Fibroblast of skin of right quadriceps (primary cell): ENCODE measurements around the gene PIK3AP1.

ENCODE experiments used
- DNase-seq: peaks from one replicate; pipeline ENCODE4 v3.0.0-alpha.2; 2013

PIK3AP1 gene

DNA sequence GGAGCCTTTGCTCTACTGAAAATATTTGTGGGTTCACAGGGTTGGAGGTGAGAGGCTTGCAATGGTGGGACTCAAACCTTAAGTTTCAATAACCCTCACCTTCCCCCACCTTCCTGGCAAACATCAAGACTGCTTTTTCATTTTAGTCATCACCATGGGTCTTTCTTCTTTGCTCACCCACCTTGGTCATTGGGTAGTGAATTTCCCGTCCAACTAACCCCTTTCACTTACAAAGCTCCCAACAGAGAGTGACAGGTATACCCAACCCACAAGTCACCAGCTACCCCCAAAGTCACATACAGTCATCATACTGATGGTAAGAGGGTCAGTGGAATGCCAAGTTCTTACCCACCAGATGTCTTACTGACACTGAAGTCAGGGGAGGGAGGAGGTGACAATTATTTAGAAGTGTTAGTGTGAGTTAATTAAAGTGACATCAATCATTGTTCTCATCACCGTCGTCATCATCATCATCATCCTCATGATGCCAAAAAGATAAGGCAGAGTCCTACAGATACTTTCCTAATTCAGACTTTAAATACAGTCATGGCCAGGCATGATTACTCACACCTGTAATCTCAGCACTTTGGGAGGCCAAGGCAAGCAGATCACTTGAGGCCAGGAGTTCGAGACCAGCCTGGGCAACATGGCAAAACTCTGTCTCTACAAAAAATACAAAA, 49.0 kb downstream of the PIK3AP1 start:
- no peak for DNase-seq

DNA sequence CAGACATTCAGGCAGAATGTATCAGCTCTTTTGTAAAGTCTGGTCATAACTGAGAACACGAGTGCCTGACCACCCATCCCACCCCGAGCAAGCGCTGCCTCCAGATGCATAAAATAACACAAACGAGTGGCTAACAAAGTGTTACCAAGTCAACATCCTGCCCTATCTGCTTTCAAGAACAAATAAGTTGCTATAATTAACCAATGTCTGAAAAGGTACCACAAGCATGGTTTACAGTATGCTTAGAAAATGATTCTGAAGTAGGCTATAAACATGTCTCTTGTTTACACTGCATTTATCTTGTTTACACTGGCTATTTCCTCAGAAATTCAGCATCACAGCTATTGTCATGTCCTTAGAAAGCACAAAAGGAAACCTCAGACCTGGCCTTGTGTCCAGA, 49.5 kb downstream of the PIK3AP1 start:
- DNase-seq: no peak

DNA sequence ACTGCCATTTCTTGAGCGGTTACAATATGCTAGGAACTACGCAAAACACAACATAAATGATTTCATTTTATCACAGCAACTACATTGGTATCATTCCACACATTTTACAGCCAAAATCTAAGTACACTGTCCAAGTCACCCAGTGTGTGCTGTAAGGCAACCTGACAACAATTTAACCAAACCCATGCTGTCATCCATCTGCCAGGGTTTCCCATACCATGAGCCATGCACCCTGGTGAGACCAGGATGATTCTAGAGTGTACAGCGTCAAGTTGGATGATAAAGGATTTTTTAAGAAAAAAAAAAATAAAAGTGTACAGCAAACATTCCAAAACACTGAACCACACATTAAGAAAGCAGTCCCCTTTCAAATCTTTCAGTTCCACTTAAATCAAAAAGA, 52.9 kb downstream of the PIK3AP1 start:
- DNase-seq: peak; percentile 4

DNA sequence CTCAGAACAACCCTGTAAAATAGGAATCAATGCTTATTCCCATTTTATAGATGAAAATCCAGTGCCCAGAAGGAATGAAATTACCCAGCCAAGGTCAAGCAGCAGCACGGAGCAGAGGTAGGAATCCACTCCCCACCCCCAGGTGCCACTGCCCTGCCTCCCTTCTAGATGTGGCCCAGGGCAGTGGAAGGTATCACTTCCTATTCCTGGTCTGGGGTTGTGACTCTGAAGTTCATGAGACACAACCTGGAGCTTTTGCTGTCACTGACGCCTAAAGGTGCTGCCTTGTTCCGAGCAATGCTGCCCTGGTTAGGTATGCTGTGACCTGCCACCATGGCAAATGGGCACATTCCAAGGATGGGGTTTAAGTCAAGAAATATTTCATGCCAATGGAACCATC, 53.6 kb downstream of the PIK3AP1 start:
- DNase-seq: no peak

GRCh38 chr10:96665306-96665705, 55.0 kb downstream of the PIK3AP1 start:
- peak; percentile 29 for DNase-seq

DNA sequence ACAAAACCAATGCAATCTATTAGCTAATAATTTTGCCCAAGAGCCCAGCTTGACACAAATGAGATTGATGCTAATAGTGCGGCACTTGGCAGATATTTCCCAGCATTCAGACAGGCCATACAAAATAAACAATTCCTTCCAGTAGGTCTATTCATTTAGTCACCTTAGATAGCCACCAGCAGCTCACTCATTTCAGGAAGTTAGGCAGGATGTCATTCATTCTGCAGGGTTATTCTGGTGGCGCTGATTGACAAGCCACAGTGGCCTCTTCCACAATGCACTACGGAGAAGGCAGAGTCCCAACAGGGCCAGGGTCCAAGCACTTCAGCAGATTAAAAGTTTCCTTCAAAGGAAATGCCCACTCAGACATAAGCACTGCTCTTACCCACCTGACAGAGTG, 55.8 kb downstream of the PIK3AP1 start:
- no peak for DNase-seq

- DNase-seq: no peak
Measured at GRCh38 chr10:96663797-96664196, 56.5 kb downstream of the PIK3AP1 start.

DNA sequence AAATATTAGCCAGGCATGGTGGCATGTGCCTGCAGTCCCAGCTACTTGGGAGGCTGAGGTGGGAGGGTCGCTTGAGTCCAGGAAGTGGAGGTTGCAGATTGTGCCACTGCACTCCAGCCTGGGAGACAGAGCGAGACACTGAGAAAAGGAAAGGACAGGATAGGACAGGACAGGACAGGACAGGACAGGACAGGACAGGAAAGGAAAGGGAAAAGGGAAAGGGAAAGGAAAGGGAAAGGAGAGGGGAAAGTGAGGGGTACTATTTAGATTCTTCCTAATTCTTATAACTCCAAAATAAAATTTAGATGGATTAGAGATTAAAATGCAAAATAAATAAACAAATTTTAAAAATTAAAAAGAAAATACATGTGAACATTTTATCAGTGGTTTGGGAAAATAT, 58.7 kb downstream of the PIK3AP1 start:
- no peak for DNase-seq

GRCh38 chr10:96660297-96660696, 60.0 kb downstream of the PIK3AP1 start:
- no peak for DNase-seq

- no peak for DNase-seq
Measured at GRCh38 chr10:96658844-96659243, 61.5 kb downstream of the PIK3AP1 start.

- no peak for DNase-seq
Measured at GRCh38 chr10:96657385-96657784, 62.9 kb downstream of the PIK3AP1 start.

DNA sequence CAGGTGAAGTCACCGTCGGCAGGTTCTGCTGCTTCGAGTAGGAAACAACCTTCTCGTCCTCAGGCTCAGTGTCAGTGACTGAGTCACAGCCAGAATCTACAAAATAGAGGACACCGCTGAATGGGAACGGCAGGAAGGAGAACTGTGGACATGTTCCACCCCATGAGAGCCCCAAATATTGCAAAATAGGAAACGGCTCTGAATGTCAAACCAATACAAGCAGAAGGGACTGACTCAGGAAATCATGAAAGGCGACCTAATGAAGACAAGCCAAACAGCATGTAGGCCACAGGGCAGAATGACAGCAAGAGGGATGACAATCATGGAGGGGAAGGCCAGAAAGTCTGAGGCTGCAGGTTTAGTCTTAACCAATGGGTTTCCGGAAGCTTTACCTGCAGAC, 63.5 kb downstream of the PIK3AP1 start:
- no peak for DNase-seq

GRCh38 chr10:96656198-96656577, 64.1 kb downstream of the PIK3AP1 start:
- DNase-seq: no peak

DNA sequence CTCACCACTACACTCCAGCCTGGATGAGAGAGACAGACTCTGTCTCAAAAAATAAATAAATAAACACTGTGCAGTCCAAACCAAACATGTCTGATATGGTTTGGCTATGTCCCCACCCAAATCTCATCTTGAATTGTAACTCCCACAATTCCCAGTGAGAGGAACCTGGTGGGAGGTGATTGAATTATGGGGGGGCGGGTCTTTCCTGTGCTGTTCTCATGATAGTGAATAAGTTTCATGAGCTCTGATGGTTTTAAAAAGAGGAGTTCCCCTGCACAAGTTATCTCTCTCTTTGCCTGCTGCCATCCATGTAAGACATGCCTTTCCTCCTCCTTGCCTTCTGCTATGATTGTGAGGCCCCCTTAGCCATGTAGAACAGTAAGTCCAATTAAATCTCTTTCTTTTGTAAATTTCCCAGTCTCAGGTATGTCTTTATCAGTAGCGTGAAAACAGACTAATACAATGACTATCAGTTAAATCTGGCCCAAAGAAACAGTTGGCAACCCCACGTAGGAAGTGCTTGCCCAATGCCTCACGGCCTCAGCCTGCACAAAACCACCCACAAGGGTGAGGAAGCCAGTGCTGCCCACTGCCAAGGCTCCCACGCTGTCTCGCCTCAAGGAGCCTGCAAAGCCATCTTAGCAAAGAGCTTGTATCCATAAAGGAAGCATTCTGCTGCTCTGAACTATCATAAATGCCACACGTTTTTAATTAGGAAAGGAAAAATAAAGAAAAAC, 64.7 kb downstream of the PIK3AP1 start:
- no peak for DNase-seq

DNA sequence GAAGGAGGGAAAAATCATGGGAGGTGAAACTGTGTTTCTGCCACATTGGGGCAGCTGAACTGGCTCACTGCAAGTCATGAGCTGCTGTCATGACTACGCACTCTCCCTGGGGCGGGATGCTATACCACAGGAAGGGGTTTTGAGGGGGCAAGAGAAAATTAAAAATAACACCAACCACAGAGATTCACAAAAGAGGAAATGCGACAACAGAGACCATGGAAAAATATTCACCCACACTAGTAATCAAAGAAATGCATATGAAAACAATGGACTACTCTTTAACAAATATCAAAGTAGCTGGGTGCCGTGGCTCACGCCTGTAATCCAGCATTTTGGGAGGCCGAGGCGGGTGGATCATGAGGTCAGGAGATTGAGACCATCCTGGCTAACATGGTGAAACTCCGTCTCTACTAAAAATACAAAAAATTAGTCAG, 68.3 kb downstream of the PIK3AP1 start:
- DNase-seq: no peak

DNA sequence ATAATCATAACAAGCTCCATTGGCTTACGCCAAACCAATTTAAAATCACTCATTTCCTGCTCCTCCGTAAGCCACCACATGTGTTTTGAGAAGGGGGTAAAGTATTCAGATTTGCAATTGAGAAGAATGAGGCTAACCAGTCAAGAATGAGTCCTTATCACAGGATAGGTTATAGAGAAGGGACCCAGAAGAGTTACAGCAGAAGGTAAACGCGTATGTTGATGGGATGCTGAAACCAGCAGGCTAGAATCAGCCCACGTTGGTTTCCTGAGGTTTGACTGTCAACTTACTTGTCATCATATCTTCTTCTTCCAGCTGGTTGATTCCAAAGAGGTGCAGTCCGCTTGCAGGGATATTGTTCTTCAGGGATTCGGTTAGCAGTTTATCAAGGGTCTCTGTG, 69.4 kb downstream of the PIK3AP1 start:
- no peak for DNase-seq

DNA sequence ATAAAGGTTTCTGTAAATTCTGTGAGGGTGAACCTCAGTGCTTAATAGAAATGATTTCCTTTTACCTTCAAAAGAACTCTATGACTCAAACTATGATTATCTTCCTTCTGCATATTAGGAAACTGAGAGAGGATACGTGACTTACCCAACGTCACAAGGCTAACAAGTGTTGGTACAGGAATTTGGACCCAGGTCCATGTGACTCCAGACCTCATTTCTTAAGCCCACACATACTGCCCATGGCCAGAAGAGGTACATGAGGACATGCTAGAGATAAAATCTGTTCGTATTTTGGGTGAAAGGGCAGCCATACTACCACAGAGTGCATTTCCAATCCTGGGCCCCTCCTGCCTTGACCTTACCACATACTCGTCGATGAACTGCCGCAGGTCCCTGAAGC, 72.0 kb downstream of the PIK3AP1 start:
- DNase-seq: no peak

DNA sequence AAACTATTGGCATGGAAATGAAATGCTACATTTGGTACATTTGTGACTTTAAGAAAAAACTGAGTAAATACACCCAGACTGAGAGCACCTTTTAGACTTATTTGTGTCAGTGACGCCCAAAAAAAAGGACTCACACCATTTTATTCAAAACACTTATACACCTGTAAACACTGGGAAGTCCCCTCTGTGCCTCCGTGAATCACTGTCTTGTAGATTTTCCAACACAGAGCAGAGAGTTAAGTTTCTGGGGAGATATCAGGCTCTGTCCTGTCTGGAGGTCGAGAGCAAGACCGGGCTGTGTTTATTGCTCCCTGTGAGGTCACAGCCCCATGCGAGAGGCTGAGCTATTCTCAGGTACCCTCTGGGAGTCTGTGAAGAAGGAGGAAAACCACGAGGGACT, 72.8 kb downstream of the PIK3AP1 start:
- DNase-seq: no peak

DNA sequence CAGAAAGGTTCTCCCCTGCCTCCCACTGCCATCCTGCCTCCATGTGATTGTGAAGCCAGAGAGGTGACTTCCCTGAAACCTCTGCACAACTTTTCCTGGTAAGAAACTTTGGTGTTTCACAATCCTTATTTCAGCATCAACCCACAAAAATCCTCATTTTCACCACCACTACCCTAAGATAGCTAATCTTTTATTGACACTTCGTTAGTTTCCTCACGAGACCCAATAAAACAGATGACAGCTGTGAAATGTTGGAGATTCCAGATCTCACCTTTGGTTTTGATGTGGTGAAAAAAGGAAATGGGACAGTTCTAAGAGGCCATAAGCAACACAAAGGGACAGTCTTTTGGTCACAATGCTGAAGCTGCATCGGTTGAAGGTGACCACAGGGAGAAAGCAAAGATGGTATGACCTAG, 73.6 kb downstream of the PIK3AP1 start:
- DNase-seq: no peak

DNA sequence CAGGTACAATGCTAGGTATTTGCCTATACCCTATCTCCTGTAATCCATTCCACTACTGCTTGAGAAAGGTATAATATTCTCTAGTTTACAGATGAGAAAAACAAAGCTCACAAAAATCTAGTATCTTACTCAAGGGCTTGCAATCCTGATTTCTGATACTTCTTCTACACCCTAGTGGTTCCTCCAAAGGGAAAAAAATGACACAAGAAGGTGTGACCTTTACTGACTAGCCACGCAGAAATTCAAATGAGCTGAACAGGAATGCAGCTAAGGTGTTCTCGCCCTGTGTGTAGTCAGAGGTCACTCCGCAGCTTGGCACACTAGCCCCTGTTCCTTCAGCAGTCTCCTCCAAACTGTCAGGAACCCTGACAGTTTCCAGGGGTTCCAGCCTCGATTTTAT, 74.0 kb downstream of the PIK3AP1 start:
- no peak for DNase-seq

- DNase-seq: no peak
Measured at GRCh38 chr10:96645191-96645721, 75.1 kb downstream of the PIK3AP1 start.

DNA sequence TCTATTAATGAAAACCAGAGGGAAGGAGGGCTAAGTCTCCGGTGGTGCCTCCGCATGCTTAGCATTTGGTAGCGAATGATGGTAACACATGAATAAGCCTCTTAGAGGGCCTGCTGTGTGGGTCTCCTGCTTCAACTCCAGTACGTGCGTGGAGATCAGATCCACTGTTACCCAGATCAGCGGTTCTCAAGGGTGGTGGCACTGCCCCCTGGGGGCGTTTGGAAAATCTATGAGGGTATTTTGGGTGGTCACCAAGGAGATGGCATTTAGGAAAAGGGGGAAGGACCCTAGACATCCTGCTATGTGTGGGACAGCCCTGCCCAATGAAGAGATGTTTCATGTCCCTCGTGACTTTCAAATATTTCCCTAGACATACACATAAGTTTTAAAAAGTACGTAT, 76.4 kb downstream of the PIK3AP1 start:
- DNase-seq: no peak

DNA sequence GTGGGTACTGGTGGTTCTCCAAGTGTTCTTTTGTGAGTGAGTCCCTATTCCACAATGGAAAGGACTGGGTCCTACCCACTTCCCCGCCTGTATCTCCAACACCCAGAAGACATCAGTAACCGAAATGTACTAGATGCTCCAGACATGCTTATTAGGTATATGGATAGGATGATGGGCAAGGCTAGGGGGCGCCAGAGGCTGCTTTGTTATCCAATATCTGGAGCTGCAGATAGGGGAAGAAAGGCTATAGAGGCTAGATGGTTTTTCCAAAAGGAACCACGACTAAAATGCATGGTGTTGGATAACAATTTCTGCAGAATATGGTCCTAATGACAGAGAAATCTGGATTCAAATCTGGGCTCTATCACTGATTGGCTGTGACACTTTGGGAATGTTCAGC, 77.3 kb downstream of the PIK3AP1 start:
- peak; percentile 7 for DNase-seq

DNA sequence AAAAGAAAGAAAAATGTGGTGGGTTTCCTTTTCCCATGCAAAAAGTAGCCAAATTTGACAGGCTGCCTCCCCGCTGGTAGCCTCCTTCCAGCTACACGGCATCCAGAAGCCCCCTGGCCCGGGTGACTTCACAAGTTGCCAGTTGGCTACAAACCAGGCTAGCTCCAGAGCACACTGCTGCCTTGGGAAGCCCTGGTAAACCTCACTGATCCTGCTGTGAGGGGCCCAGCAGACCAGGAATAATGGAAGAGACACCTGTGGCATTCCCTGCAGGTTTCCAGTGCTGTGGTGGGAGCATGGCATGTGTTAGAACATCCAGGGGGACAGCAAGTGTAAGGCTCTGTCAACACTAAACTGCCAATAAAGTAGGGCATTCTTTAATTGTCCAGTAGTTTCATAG, 77.8 kb downstream of the PIK3AP1 start:
- no peak for DNase-seq
